GM20000 (cell line): ENCODE results near the gene FMN1.

Source experiments
- DNase-seq: peaks from one replicate; pipeline ENCODE4 v3.0.0; 2012; ENCODE audit warnings: low spot score
- CTCF ChIP-seq: IDR thresholded peaks from 2 replicates; pipeline ENCODE4 v1.5.1; 2012; ENCODE audit warnings: mild to moderate bottlenecking, control low read depth; ENCODE audit errors: extremely low read depth, missing control alignments

FMN1 gene

DNA sequence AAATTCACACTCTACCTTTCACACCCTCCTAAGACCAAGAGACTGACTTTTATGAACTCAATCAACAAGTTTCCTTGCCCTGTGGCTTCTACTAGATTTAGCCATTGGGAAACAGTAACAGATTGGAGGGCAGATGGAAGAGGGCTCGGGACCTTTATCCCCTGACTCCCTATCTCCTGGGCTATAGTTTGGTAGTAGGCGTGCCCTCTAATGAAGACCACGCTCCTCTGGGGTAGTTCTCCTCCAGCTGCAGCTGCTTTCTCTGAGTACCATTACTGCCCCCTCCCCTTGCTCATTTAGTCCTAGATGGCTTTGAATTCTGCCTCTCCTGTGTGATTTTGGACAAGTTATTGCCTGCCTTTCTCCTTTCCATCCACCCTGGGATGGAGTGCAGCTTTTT lies 33.3 kb downstream of the FMN1 start:
- DNase-seq: no peak
- no peak for TF ChIP-seq CTCF

DNA sequence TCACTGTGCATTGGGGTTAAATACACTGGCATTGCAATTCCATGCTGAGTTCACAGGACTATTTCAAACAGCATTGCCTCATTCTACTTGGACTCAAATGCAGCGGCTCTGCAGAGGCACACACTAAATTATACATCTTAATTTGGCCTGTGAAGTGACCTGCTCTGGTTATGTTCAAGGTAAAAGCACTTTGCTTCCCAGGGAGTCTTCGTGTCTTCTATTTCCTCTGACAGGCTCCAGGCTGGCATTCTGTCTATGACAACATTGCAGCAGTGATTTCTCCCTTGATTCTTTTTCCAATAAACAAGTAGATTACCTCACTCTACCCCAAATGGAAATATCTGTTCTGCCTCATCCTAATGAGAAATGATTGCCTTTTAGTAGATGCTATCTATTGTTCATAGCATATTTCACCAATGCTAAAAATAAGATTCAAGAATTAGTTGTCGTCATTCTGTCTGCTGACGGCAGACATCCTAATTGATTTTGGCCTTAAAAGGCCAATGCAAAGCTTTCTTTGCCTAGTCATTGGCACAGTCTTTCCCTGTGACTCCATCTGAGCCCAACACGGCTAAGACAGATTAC lies 33.8 kb downstream of the FMN1 start:
- no peak for DNase-seq
- TF ChIP-seq CTCF: no peak

- no peak for DNase-seq
These were observed 34.6 kb downstream of the FMN1 start for GRCh38 chr15:33159726-33160453.

DNA sequence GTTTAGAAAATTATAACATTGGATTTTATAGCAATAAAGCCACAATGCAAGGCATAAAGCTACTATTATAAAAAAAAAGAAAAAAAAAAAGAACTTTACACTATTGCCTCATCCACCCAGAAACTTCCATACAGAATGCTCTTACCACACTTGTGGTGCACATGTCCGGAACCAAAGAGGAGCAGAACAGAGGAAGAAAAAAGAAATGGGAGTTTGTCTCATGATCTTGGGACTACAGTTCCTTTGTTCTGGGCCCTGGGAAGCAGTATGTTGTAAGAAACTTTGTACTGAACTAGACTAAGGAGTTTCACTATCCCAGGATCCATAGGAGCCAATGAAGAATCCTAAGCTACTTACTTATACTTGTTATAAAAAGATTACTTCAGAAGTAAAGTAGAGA lies 36.1 kb downstream of the FMN1 start:
- no peak for DNase-seq
- TF ChIP-seq CTCF: no peak

More at GRCh38 chr15:33159726-33160453, 34.6 kb downstream of the FMN1 start:
- no peak for TF ChIP-seq CTCF

DNA sequence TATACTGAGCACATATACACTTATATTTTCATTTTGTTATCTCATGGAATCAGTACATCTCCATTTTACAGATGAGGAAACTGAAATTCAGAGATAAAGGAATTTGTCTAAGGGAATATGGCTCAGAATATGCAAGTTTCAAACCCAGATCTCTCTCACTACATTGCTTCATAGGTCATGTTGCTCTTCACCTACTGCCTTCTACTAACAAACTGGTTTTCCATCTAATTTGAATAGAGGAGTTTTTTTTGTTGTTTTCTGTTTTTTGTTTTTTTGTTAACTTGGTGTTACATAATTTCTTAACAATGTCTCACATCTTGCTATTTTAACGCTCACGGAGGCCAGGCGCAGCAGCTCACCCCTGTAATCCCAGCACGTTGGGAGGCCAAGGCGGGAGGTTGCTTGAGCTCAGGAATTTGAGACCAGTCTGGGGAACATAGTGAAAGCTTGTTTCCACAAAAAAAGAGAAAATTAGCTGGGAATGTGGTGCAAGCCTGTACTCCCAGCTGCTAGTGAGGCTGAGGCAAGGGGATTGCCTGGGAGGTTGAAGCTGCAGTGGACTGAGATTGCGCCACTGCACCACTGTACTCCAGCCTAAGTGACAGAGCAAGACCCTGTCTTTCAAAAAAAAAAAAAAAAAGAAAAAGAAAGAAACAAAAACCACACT lies 37.0 kb downstream of the FMN1 start:
- DNase-seq: no peak
- no peak for TF ChIP-seq CTCF

DNA sequence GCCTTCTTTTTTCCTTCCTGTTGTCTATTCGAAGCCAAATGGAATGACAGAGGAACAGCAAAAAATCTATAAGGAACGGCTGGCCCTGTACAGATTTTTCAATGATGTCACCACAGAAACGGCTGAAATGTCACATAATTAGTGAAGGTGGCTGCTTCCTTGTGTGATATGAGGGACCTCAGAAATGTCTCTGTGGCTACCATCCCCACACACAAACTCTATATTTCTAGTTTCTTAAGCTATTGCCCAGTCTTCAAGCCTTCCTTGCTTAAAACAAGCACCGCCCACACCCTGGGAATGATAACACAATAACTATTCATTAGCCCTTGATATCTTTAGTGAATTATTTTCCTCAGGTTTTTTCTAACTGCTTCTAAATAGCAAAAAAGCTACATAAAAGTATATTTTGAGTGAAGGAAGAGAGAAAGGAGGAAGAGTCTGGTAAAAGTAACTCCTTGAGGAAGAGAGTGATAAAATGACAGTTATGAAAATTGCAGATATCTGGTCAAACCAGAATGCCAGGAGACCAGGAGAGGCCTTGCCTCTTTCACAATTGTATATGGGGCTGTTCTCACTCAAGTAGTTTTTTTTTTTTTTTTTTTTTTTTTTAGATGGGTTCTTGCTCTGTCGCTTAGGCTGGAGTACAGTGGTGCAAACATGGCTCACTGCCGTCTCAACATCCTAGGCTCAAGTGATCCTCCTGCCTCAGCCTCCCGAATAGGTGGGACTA lies 38.7 kb downstream of the FMN1 start:
- no peak for DNase-seq
- TF ChIP-seq CTCF: no peak
